RWPE1 (cell line): Measurements from ENCODE around the gene TRAPPC5.
A peak's percentile ranks its signal among the peaks of the same experiment; 100 is the strongest.

Source experiments
- CTCF ChIA-PET: fragments of 350-600 bp; sonication (Branson Sonifier 250); formaldehyde crosslinking; extraction: SDS; loops from one replicate; lab custom pipeline; 2021; lab: Yijun Ruan, JAX
- POLR2A ChIA-PET: fragments of 400-600 bp; formaldehyde crosslinking; extraction: SDS; loops from one replicate; lab custom pipeline; 2020; ENCODE audit warnings: antibody characterized with exemption; ENCODE audit not compliant: low non-redundant PET; lab: Yijun Ruan, JAX
- DNase-seq: peaks from one replicate; pipeline ENCODE4 v3.0.0; 2012; ENCODE audit warnings: low spot score
- H3K27ac ChIP-seq: fragments of 450-650 bp; 2 replicates; pipeline ENCODE4 v1.5.1; 2017
- CTCF ChIP-seq: fragments of 450-650 bp; conservative IDR thresholded peaks from 2 replicates; pipeline ENCODE4 v1.5.1; 2017; ENCODE audit warnings: low read depth, mild to moderate bottlenecking

TRAPPC5 gene

DNA sequence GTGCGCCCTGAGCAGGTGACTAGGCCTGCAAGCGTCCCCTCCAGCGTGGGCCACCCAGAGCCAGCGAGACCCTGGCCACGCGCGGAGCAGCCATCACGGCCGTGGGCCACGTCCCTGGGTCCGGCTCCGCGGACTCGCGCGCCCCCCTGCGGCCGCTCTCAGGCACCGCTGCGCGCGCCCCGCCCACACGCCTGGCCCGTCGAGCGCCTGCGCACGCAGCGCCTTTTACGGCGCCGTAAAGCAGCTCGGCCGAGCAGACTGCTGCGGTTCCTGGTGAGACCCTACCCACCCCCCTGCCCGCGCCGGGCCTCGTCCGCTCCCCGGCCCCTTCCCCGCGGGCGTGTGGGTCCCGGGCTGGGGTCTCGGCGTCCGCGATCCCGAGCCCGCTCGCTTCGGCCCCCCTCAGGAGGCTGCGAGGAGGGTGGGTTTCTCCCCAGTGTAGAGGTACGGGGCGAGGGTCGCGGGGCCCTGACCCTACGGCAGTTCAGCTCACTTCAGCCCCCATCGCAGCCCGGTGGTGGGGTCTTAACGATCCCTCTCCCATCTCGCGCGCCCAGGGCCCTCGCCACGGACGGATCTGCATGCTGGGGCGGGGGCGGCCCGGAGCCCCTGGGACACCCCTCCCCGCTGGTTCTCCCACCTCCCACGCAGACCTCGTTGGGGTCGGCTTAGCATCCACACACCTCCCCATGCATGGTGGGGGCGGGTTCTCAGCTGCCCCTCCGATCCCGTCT lies at the start of gene TRAPPC5:
Gene TRAPPC5 (plus strand): TSS at position 228 of the 734 bp plus-strand sequence. CDS start 1,421 bp downstream, outside the sequence.
- peak; percentile 96 for TF ChIP-seq CTCF
- ChIA-PET CTCF (interaction anchor here (0.5 to 1.5 kb wide), 23 partner anchors 8 to 350 kb away, joined by 3 to 13 read pairs (median 4); partner anchors contain the start of gene RETN), POLR2A (no interaction called here)
- DNase-seq, result peak; percentile 80
- peak within 1 kb of the TSS; percentile 74 for H3K27ac ChIP-seq

DNA sequence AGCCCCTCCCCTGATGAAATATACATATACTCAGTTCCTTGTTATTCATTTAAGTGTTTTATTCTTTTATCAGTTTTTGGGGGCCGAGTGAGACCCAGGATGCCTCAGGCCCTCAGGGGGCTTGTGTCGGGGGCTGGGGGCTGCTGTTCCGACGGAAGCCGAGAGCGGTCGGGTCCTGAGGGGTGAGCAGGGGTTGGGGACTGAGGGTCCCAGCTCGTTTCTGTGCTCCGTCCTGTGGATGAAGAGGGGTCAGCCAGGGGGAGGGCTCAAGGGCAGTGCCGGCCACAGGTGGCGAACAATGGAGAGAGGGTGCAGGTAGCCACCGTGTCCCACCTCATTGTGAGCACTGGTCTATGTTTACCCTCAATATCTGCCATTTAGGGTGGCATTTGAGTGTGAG lies 49.1 kb upstream of the TRAPPC5 start:
- TF ChIP-seq CTCF, result no peak
- H3K27ac ChIP-seq, result no peak overlapping the region
- ChIA-PET POLR2A (no interaction called here), CTCF (no interaction called here)
- DNase-seq, result no peak

- DNase-seq, result no peak
- ChIA-PET CTCF (interaction anchor here (0.5 to 0.7 kb wide), 2 partner anchors 48 to 167 kb away, joined by 3 to 6 read pairs; partner anchors contain the start of gene TRAPPC5), POLR2A (no interaction called here)
- no peak for TF ChIP-seq CTCF
- H3K27ac ChIP-seq, result no peak overlapping the region
Observed at GRCh38 chr19:7632340-7633203, 48.1 kb upstream of the TRAPPC5 start.

DNA sequence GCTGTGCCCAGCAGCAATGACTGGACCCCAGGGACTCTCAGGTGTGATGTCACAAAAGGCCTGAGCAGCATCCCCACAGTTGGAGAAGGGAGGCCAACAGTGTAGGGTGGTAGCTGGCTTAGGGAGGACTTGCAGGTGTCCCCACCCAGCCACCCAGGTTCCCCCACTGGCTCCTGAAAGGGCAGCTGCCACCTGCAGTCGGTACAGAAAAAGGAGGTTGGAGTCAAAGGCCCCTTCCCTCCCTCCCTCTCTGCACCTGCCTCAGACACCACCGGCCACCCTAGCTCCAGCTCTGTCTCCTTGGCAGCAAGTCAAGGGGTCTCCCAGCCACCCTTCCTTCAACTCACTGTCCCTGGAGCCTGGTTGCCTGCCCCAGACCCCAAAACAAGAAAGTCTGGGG lies 46.9 kb upstream of the TRAPPC5 start, which contains the start of gene PCP2:
Gene PCP2 (minus strand): TSS at position 22 of the 400 bp plus-strand sequence. CDS start 262 bp downstream, outside the sequence.
- no peak for TF ChIP-seq CTCF
- POLR2A ChIA-PET, result no interaction called here

GRCh38 chr19:7635670-7636069 lies 45.0 kb upstream of the TRAPPC5 start:
- DNase-seq, result no peak
- ChIA-PET CTCF (interaction anchor here (0.6 kb wide), 2 partner anchors 68 to 160 kb away, joined by 3 read pairs; no protein-coding TSS in a partner anchor), POLR2A (no interaction called here)
- no peak for TF ChIP-seq CTCF
- no peak overlapping the region for H3K27ac ChIP-seq

More for the DNA sequence above, 46.9 kb upstream of the TRAPPC5 start, which contains the start of gene PCP2:
- H3K27ac ChIP-seq, result no peak within 1 kb of the TSS
- no peak for DNase-seq
- CTCF ChIA-PET, result interaction anchor here (0.5 kb wide), 1 partner anchor 167 kb away, joined by 3 read pairs; no protein-coding TSS in a partner anchor

DNA sequence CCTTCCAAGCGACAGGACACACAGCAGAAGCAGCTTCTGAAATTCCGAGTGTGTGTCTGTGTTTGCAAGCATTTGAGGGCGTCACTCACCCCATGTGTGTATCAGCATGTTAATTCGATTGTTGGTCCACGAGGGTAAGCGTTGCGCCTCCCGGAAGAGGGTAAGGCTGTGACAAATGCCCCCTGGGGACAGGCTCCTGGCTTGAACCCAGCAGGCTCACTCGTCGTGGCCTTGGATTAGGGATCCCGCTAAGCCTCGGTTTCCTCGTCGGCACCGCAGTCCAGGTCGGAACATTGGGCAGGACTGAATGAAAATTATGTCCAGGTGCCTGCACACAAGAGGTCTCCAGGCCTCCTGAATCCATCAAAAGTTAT lies 44.3 kb upstream of the TRAPPC5 start:
- DNase-seq, result no peak
- peak overlapping the region; percentile 71 for H3K27ac ChIP-seq
- TF ChIP-seq CTCF, result no peak
- CTCF ChIA-PET, result interaction anchor here (0.6 kb wide), 1 partner anchor 68 kb away, joined by 3 read pairs; no protein-coding TSS in a partner anchor
- POLR2A ChIA-PET, result no interaction called here
